GM12892 (cell line): ENCODE data around the gene RTN4R.

Experiments used
- POLR2A ChIP-seq: IDR thresholded peaks from 2 replicates; pipeline ENCODE4 v1.6.1; 2011; ENCODE audit warnings: low read depth, low read length, control low read depth
- POLR2AphosphoS5 ChIP-seq: IDR thresholded peaks from 2 replicates; pipeline ENCODE4 v1.6.1; 2011; ENCODE audit warnings: low read depth, low read length, control low read depth

DNA sequence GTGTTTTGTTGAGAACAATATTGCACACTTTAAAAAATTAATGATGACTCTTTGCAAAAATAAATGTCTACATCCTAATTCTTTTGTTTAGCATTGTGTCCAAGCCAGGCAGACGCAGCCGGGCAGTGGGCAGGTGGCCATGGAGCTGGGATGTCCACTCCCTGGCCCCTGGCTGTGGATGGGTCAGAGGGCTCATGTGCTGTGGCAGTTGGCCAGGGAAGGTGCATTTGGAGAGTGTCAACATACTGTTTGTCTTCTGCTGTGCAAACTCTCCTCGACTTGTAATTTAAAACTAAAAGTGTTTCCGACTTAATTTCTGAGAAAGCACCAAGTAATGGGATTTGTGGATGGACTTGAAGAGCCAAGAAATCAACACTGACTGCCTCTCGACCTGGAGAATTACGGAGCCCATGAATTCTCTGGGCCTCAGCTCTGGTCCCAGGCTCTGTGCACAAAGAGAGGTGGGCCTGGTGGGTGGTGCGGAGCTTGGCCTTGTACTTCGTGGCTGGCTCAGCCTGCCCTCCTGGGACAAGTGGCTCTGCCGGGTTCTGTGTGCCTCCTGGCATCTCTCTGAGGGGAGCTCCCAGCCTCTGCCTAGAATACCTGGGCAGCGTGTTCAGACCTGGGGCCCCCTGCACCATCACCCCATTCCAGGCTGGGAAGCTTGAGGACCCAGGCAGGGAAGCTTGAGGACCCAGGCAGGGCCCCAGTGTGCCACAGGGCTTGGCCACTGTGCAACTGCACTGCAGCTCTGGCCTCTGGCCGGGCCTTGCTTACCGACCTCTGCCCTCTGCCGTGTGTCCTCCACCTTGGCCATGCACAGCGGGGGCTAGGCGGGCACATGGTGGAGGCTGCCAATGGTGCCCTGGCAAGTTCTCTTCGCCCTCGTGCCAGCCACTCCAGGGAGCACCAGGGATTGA, 46.4 kb downstream of the RTN4R start:
- no peak for TF ChIP-seq POLR2AphosphoS5
- no peak for TF ChIP-seq POLR2A
